Stimulated activated CD4-positive, alpha-beta T cell treated with anti-CD3 and anti-CD28 coated beads, Interleukin-4, amount 100 ng/mL, for 1 hour (primary cell): Measurements from ENCODE around the gene TMA16.
"Not testable (repeated sequence)": the region's sequence is repeated elsewhere in the genome, so short reads cannot be mapped to it uniquely, and the experiment has no call there.

Experiments
- DNase-seq: peaks from one replicate; pipeline ENCODE4 v3.0.0-alpha.2; 2020

TMA16 gene

GRCh38 chr4:163494360-163495241, at the start of gene TMA16:
Gene TMA16 (plus strand): TSS chr4:163494690. CDS start chr4:163494802, 112 bp downstream.
- DNase-seq = peak; percentile 83

GRCh38 chr4:163447023-163447422, 47.5 kb upstream of the TMA16 start:
- DNase-seq = not testable (repeated sequence)

GRCh38 chr4:163447481-163447880, 47.0 kb upstream of the TMA16 start:
- DNase-seq = no peak

GRCh38 chr4:163448540-163449203, 45.8 kb upstream of the TMA16 start:
- DNase-seq = no peak

GRCh38 chr4:163462556-163462955, 31.9 kb upstream of the TMA16 start:
- no peak for DNase-seq

- no peak for DNase-seq
Measured at GRCh38 chr4:163467082-163467770, 27.3 kb upstream of the TMA16 start.

- DNase-seq = no peak
Measured at GRCh38 chr4:163470391-163470790, 24.1 kb upstream of the TMA16 start.

GRCh38 chr4:163473130-163473529, 21.4 kb upstream of the TMA16 start:
- no peak for DNase-seq

GRCh38 chr4:163473576-163473975, 20.9 kb upstream of the TMA16 start, which contains the start of gene TKTL2:
Gene TKTL2 (minus strand): TSS chr4:163473754. CDS start chr4:163473734, 20 bp downstream.
- DNase-seq = no peak

GRCh38 chr4:163474027-163474426, 20.5 kb upstream of the TMA16 start:
- no peak for DNase-seq

- DNase-seq = no peak
Measured at GRCh38 chr4:163476761-163477438, 17.6 kb upstream of the TMA16 start.

GRCh38 chr4:163482190-163482589, 12.3 kb upstream of the TMA16 start:
- DNase-seq = no peak

- DNase-seq = peak; percentile 50
Measured at GRCh38 chr4:163484906-163485305, 9.6 kb upstream of the TMA16 start.

GRCh38 chr4:163485589-163485988, 8.9 kb upstream of the TMA16 start:
- no peak for DNase-seq

GRCh38 chr4:163486321-163486720, 8.2 kb upstream of the TMA16 start:
- DNase-seq = no peak

- no peak for DNase-seq
Measured at GRCh38 chr4:163489929-163490328, 4.6 kb upstream of the TMA16 start.

- no peak for DNase-seq
Measured at GRCh38 chr4:163492951-163493504, 1.5 kb upstream of the TMA16 start.

GRCh38 chr4:163493643-163494359, 689 bp upstream of the TMA16 start:
- no peak for DNase-seq

- DNase-seq = no peak
Measured at GRCh38 chr4:163495900-163496299, 1.4 kb downstream of the TMA16 start.

GRCh38 chr4:163500586-163500985, 6.1 kb downstream of the TMA16 start:
- no peak for DNase-seq

- DNase-seq = no peak
Measured at GRCh38 chr4:163505374-163505773, 10.9 kb downstream of the TMA16 start.

GRCh38 chr4:163515198-163515597, 20.7 kb downstream of the TMA16 start:
- DNase-seq = no peak
